ENCODE measurements around the gene IRF8.
A peak's percentile ranks its signal among the peaks of the same experiment; 100 is the strongest.
"Not testable (repeated sequence)": the region's sequence is repeated elsewhere in the genome, so short reads cannot be mapped to it uniquely, and the experiment has no call there.

IRF8 gene

DNA sequence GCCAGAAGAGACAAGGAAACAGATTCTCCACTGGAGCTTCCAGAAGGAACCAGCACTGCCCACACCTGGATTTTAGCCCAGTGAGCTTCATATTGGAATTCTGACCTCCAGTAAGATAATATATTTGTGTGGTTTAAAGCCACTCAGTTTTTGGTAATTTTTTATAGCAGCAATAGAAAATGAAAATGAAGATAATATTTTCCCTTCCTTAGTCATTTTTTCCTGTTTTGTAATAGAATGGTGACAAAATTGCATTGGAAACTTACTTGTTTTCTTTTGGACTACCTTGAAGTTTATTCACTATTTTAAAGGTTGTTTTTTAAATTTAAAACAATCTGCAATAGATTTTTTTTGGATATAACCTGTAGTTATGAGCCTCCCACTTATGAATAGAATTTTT is 29.8 kb upstream of the IRF8 start:
- DNase-seq: no peak

DNA sequence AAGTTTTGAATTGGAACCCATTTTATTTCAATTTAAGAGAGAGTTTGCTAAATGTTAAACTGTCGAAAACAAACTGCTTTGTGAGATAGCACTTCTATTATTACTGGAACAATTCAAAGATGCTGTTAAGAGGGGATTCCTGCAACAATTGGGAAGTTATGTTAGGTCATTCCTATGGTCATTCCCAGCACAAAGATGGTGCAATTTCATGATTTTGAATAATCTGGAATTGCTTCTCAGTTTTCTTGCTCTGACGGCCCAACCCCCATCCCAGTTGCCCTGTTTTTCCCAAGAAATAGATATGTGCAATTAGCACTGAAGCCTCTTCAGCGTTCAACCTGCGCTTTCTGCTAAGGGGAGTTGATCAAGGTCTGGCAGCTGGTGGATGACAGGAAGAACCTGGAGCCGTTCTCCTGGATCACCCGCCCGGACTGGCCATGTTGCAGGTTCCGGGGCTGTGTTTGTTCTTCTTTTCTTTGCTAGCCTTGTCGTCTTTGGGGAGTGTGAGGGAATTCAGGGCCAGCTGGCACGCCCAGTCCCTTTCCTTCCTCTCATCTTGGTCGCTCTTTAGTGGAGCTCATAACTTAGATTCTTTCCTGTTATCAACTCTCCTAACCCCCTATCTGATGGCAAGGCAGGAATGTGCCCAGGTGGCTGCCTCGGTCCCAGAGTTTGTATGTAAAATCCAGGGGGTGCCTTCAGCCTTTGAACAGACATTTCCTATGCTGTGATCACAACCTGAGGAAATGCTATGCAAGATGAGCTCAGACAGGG is 29.0 kb upstream of the IRF8 start:
- no peak for DNase-seq

DNA sequence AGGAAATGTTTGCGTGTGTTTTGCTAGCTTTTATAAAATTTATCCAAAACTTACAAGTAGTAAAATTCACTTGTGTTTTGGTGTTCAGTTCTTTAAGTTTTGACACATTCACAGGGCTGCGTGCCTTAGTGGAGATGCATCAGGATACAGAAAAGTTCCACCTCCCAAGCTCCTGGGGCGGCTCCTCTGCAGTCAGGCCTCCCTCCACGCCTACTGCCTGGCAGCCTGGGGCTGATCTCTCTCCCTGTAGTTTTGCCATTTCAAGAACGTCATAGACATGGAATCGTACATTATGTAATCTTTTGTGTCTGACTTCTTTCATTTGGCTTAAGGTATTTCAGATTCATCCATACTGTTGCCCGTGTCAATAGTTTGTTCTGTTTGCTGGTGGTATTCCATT is 27.2 kb upstream of the IRF8 start:
- no peak for DNase-seq

DNA sequence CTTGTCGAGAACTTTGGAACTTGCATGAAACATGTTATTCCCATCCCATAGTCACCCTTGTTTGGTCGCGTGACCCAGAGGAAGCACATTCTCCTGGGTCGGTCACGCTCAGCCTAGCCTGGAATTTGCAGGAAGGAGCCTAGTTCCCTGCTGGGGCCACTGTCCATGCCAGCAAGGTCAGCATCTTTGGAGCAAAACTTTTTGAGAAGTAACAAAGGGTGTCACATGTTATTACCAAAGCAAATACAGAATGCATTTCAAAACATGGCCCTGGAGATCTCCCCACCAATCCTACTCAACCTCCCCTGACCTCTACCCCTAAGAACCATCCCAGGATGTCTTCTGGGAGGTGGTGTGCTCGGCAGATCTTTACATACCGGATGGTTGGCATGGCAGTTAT is 26.2 kb upstream of the IRF8 start:
- DNase-seq: no peak

DNA sequence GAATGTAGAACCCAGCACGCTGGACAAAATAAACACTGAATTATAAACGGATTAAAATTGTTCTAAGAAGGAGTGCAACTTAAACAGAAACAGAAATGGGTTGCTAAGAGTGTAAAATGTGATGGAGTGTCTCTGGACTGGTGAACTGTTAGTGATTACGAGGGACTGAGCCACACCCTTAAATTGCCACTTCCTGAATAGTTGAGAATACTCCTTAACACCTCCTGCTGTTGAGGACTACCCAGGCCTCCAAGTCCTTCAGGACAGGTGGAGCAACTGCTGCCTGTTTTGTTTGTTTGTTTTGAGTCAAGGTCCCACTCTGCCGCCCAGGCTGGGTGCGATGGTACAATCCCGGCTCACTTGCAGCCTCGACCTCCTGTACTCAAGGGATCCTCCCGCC is 25.8 kb upstream of the IRF8 start:
- DNase-seq: no peak

DNA sequence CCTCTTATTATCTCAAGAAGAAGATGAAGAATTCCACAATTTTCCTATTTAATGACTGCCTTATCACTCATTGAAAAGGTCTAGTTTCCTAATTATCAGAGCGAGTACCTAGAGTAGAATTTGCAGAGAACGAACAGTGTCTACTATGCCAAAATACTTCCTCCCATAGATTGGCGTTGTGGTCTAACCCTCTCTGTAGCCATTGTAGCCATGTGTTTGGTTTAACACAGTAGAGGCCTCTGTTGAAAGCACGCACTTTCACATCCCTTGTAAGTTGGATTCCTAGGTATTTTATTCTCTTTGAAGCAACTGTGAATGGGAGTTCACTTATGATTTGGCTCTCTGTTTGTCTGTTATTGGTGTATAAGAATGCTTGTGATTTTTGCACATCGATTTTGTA is 24.9 kb upstream of the IRF8 start:
- not testable (repeated sequence) for DNase-seq

DNA sequence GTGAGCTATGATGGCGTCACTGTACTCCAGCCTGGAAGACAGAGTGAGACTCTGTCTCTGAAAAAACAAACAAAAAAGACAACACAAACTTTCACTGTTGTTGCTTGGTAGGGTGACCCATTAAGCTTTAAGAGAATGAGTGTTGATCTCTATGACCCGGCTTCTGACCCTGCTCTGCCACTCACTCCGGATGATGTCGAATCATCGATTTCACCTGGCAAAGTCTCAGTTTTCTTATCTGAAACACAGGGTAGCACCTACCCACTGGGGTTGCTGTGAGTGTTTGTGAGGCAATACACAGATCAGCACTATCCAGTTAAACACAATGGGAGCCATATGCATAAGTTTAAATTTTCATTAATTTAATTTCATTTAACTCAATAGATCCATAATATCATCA is 20.6 kb upstream of the IRF8 start:
- no peak for DNase-seq

DNA sequence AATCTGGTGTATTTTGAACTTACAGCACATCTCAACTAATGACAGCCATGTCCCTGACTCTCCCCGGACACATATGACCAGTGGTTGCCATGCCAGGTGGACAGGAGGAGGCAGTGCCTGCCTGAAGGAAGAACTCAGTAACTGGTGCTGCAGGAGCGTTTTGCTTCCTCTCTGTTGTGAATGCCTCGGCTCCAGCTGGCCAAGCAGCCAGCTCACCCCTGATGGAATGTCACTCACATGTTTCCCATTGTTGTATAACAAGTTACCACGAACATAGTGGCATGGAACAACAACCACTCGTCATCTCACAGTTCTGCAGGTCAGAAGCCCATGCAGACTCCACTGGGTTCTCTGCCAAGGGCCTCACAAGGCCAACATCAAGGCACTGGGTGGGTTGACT is 20.1 kb upstream of the IRF8 start:
- no peak for DNase-seq

DNA sequence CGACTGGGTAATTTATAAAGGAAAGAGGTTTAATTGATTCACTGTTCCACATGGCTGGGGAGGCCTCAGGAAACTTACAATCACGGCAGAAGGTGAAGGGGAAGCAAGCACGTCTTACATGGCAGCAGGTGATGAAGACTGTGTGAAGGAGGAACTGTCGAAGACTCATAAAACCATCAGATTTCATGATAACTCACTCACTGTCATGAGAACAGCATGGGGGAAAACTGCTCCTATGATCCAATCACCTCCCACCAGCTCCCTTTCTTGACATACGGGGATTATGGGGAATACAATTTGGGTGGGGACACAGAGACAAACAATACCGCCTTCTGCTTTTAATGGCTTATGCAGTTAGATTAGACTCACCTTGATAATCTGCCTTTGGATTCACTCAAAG is 19.4 kb upstream of the IRF8 start:
- no peak for DNase-seq

DNA sequence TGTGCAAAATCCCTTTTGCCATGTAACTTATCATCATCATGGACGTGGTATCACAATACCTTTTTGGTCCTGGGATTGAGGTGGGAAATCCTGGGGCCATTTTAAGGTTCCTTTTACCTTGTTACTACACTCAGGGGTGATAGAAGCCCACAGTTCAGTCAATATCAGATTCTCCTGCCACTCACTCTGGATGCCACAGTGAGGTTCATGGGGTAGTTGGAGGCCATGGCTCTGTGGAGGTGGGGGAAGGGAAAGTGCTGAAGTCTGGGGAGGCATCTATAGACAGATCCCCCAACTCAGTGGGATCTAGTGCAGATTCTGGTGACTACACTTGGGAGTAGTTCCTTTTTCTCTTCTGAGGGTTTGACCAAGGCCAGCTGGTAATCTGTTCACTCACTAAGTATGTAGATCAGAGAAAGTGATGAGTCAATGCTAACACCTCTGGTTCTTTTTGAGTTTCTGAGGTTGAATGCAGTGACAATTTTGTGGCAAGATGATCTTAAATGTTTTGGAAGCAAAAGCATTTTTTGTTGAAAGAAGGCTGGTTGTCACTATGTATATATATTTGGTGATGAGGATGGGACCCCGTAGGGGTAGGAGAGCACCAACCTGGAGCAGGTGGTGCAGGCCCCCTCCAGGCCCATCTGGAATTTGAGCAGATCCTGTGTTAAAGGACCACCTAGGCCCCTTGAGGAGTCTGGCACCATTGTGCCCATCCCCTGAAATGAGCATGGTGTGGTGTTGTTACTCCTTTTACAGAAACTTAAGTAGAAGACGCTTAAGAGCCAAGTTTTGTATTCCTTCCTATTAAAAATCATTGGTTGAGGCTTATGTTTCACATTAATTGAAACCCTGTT is 18.8 kb upstream of the IRF8 start:
- DNase-seq: no peak

DNA sequence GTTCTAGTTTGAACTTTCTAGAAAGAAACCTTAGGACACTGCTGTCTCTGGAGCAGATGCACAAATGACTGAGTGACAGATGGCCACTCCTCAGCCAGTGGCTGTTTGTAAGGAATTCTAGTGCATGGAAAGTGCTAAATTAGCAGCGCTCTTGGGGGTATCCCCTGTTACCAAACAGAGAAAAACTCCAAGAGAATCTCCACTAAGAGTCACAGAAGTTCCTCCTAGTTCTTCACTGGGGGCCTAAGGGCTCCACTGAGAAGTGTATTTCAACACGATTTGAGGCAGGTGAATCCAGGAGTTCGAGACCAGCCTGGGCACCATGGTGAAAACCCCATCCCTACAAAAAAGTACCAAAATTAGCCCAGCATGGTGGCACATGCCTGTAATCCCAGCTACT is 18.1 kb upstream of the IRF8 start:
- no peak for DNase-seq

DNA sequence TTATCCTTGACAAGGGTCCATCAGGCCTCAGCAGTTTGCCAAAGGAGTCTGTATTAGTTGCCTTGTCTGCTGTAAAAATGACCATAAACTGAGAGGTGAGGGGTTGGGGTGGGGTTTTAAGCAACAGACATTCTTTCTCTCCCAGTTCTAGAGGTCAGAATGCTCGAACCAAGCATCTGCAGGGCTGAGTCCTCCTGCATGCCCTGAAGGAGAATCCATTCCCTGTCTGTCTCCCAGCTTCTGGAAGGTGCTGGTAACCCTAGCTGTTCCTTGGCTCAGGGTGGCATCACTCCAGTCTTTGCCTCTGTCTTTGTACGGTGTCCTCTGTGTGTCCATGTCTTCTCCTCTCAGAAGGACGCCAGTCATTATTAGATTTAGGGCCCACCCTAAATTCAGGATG is 17.5 kb upstream of the IRF8 start:
- DNase-seq: no peak

DNA sequence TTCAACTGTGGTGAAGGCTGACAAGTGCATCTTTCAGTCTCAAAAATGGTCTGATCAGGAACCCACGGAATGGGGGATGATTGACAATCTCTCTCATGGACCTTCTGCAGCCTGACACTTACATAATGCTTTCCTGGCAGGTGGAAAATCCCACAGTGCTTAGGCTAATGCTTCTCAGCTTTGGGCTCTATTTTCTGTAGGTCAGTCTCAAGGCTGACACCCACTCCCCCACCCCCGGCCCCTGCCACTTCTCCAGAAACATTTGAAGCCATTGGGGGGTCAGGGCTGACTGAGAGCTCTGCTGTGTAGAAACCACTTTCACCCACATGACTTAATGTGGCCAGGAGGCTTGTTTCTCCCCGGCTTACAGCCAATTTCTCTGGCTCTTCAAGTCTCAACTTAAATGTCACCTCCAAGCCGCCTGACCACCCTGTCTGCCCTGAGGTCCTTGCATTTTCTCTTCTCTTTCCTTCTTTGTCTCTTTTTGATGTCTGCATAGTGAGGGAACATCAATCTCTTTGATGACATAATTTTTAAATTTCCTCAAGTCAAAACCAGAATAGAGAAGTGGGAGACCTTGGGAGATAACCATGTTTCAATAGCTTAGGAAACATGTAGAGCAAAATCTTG is 16.7 kb upstream of the IRF8 start:
- DNase-seq: no peak

DNA sequence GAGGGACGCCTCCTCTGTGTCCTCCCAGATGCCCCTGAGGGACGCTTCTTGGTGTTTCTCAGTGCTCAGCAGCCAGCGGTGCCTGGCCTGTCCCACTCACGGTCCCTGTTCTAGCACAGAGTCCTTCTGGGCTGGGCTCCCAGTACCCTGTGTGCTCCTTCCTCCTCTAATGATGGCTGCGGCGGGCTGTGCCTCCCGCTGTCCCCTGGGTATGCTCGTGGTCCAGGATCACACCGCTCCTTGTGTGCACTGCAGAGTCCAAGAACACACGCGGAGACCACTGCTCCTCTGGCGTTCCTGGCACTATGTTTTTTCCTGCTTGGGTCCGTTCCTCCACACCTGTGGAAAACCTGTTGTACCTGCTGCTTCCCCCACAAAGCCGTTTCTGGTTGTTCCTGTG is 15.1 kb upstream of the IRF8 start:
- DNase-seq: no peak

DNA sequence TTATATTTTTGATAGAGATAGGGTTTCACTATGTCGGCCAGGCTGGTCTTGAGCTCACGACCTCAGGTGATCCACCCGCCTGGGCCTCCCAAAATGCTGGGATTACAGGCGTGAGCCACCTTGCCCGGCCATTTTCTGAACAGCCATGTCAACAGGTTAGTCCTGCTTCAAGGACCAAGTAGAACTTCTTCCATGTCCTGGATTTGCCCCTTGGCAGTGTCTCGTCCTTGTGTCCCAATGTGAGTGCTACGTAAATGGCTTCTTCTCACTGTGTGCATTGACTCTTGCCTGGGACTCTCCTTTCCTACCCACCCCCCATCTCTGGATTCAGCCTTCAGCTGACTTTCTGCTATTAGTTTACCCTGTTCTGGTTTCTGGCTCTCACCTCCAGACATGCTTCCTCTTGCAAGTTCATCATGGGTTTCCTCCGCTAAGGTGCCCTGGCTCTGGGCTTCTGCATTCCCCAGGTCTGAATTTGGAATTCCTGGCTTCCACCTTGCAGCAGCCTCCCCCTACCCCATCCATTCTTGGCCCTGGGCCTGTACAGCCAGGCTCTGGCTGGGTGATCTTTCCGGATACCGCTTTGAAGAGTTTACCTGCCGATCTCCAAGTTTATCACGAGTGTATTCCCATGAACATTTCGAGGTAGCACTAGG is 14.0 kb upstream of the IRF8 start:
- no peak for DNase-seq

DNA sequence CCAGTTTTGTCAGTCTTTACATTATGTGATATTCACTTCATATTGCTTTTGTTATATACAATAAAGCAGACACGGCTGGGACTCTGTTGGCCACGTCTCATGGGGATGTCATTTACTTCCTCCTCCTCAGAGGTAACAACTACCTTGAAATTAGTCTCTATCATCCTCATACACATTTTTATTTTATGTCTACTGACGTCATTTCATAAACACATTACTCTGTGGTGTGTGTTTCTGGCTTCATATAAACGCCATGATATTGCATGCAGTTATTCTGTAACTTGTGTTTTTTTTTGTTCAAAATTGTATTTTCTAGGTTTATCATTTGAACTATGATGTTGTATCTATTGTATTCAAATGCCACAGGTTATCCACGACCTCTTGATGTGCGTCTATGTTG is 13.4 kb upstream of the IRF8 start:
- DNase-seq: no peak

DNA sequence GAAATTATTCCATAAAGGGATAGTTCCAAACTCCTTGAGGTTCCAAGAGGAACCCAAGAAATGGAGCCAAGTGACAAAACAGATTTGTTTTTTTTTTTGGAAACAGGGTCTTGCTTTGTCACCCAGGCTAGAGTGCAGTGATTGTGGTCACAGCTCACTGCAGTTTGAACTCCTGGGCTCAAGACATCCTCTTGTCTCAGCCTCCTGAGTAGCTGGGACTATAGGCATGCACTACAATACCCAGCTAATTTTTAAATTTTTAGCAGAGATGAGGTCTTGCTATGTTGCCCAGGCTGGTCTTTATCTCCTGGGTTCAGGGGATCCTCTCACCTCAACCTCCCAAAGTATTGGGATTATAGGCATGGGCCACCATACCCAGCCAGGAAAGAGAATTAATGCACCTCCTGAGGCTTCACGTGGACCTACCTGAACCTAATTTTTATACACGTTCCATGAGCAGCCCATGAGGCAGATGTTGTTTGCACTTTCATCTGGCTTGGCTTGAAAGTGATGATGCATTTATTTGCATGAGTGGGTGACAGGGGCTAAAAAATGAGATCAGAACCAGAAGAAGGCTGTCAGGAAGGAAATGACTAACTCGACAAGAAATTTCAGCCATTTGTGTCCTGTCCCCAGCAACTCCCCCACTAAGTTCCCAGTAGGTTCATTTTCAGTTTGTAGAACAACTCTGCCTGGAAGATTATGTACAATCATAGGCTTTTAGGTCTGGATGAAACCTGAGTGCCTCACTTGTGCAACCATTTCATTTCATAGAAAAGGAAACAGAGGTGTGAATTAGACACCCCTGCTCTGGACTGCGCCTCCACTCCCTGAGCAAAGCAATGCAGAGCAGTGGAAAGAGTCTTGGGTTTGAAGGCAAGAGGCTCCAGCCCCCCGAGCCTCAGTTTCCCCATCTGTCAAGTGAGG is 10.3 kb upstream of the IRF8 start:
- DNase-seq: peak; percentile 46

DNA sequence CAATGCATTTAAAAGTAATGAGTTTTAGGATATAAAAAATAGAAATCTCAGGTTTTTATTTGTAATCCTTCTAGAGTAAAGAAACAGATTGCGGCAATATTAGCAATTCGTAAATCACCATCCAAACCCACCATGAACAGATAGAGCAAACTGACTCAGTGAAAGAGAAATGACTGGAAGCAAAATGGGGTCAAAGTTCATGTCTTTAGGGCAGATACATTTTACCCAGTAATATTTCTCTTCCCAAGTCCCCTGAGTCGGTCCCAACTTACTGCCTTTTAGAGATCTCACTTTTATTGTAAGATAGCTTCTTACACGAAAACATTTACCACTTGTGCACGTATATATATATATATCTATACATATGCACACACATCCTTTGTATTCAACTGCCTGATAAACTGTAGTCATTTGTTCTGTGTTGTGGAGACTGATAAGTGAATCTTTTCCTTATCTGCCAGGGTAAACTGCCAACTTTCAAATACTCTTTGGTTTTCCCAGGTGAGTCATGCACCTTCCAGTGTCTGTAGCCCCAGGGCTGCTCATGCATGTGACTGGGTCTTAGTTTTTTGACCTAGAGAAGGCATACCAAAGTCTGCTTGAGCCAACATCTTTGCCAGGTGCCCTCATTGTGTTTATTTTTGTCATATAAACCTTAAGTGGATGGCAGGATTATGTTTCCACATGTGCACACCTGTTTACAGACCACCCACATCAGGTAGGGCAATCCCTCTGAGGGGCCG is 7.8 kb upstream of the IRF8 start:
- DNase-seq: no peak

DNA sequence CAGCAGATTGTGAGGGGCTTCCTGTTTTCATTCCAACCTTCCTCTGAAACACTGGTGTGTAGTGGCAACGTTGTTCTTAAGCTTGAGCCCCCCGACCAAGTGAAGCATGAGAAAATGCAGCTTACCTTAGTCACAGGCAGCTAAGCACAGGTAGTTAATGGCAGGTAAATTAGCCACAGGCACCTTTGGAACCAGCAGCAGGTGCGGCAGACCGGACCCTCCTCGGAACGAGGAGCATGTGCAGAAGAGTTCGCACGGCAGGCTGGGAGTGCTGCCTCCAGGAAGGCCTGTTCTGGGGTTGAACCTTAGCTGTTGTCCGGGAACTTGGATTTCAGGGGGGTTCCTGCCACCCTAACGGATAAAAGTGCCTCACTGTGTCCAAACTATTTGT is 7.2 kb upstream of the IRF8 start:
- no peak for DNase-seq

DNA sequence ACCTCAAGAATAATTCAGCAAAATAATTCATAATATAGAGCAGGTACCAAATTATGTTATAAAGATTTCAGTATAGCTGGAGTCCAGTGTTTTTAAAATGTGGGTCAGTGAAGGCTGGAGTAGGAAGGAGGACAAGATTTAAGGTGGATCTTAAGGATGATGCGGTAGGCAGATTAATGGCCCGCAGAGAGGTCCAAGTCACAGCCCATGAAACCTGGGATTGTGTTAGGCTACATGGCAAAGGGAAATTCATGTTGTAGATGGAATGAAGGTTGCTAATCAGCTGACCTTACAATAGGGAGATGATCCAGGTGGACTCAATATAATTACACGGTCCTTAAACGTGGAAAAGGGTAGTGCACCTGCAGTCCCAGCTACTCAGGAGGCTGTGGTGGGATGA is 6.2 kb upstream of the IRF8 start:
- no peak for DNase-seq

DNA sequence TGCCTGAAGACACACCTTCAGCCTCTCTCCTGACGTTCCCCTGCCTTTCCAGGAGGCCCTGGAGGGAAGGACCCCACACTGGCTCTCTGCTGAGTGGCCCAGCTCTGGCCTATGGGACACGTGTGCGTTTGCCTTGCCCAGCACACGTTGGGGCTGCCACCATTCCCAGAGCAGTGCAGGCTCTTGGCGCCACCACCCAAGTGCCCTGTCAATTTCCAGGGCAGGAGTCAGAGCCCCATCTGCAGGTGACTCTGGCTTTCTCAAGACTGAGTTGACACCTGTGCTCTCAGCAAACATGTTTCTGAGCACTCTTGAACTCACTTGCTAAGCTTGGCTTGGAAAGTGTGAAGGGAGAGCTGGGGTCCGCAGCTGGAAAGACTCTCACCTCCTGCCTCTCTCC is 4.7 kb upstream of the IRF8 start:
- DNase-seq: no peak

DNA sequence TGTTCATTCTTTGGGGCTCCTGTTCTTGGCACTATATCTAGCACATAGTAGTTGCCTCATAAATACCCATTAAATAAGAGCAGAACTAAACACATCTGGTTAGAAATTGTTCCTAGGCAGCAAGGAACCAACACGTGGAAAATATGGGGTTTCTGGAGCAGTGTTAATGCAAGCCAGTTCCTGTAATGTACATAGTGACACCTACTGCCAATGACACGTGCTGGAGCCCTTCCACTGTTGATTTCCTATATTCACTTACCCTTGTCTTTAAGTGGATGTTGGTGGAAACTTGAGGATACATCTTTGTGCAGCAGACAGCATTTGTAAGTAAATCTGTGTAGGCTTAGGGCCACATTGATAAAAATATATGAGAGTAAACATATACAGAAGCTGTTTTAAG is 1.6 kb upstream of the IRF8 start:
- DNase-seq: no peak
